CD4-positive, alpha-beta T cell treated with Interleukin-10 for 1 hour (primary cell): ENCODE measurements around the gene TOPBP1.

Experiments used
- DNase-seq: peaks from one replicate; pipeline ENCODE4 v3.0.0-alpha.2; 2020

The TOPBP1 gene

DNA sequence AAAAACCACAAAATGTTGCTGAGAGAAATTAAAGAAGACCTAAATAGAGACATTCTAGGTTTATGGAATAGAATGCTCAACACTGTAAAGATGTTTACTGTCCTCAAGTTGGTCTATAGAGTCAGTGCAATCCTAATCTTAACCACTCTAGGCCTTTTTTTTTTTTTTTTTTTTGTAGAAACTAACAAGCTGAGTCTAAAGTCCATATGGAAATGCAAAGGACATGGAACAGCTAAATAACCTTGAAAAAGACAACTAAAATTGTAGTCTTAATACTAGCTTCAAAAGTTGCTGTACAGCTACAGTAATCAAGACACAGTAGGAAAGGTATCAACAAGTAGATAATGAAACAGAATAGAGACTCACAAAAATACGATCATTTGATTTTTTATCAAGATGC is 55.4 kb downstream of the TOPBP1 start:
- DNase-seq, result no peak

DNA sequence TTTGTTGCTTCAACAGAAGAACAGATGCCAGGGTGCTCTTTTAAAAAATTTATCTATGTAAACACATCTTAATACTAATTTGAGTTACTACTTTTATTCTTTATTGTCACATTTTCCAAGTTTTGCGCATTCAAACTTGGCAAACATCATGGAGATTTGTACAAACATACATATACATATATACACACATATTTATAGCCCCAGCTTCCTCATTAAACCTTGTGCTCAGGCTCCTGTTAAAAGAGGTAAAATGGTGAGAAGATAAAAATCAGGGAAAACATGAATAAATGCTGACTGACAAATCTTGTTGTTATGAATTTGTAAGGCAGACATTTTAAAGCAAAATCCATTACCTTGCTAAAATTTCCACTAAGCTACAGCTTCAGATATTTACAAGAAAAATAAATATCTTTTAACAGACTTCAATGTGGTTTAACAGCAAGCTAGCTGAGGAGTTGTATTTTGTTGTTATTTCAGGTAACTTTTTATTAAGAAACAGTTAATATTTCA is 61.1 kb downstream of the TOPBP1 start:
- no peak for DNase-seq

DNA sequence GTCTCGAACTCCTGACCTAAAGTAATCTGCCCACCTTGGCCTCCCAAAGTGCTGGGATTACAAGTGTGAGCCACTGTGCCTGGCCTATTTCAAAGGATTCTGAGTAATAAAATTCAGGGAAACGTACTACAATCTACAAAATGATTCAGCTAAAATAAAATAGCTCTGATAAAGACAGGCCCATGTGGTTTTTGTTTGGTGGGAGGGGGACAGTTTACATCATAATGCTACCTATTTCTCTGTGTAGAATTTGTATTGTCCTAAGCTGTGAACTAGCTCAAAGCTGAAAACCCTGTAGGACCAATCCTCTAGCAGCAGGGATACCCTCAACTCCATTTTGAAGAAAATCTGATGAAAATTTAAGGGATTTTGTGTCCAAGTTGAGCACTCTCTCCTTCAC is 62.5 kb downstream of the TOPBP1 start:
- no peak for DNase-seq

- no peak for DNase-seq
Measured at GRCh38 chr3:133598405-133598804, 63.3 kb downstream of the TOPBP1 start.

DNA sequence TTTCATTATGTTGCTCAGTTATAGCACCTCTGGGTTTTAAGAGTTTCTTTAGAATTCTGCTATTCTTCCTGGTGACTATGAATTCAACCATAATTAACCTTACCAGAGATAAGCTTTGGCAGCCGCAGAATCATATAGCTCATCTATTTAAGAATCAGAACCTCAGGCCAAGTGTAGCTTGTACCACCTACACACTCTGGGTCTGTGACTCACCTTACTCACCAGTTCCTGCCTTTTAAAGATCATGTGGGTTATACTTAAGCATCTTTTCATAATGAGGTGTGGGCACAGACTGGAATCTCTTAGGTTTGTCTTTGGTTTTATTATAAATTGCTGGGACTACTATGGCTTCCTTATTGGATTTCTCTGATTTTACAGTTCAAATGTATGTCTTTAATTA is 66.4 kb downstream of the TOPBP1 start:
- no peak for DNase-seq

DNA sequence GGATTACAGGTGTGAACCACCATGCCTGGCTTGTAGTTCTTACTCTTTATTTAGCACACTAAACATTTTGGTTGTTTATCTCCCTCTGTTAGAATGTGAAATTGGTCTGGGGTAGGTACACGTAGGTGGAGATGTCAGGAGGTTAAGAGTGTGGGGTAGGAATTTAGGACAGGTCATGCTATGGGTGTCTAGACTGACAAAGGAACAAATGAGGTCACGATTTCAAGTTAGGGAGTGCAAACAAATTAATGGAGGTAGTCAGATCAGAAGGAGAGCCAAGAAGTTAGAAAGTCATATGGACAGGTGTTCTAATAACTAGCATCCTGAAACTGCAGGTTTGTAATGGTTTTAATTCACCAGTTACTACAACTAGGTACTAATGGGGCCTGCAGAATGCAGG is 68.5 kb downstream of the TOPBP1 start:
- DNase-seq, result no peak

DNA sequence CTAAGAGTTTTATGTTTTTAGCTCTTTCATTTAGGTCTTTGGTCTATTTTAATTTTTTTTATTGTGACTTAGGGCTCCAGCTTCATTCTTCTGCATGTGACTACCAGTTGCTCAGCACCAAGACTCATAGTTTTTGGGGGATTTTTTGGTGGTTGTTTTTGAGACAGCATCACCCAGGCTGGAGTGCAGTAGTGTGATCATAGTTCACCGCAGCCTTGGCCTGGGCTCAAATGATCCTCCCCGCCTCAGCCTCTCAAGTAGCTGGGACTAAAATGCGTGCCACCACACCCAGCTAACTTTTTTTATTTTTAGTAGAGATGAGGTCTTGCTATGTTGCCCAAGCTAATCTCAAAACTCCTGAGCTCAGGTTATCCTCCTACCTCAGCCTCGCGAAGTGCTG is 68.9 kb downstream of the TOPBP1 start:
- DNase-seq, result peak; percentile 24

DNA sequence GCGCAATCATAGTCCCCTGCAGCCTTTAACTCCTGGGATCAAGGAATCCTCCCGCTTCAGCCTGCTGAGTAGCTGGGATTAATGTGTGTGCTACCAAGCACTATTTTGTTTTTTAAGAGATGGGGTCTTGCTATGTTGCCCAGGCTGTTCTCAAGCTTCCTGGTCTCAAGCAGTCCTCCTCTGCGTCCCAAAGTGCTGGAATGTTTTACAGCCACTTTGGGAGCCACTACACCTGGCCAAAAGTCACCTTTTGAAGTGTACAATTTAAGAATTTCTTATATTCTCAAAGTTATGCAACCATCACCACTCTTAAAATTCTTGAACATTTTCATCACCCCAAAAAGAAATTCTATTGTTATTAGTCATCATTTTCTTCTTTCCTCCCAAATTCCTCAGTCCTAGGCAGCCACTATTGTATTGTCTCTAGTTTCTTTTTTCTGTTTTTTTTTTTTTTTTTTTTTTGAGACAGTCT is 70.4 kb downstream of the TOPBP1 start:
- DNase-seq, result no peak

DNA sequence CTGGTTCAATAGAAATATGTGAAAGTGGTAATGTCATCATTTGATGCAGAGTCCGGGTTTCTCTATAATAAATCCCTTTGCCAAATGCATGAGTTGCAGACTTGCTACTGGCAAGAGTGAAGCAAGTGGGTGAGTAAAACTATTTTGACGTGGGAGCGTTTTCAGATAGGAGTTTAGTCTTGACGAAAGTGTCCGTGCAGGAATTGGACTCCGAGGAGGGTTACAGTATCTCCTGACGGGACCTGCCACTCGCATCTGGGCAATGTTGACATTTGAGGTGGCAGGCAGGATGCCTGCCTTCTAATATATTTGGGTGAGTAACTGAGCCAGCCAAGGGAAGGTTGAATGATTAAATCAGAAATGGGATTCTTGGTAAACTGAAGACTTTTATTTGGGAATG is 72.2 kb downstream of the TOPBP1 start:
- DNase-seq, result no peak

DNA sequence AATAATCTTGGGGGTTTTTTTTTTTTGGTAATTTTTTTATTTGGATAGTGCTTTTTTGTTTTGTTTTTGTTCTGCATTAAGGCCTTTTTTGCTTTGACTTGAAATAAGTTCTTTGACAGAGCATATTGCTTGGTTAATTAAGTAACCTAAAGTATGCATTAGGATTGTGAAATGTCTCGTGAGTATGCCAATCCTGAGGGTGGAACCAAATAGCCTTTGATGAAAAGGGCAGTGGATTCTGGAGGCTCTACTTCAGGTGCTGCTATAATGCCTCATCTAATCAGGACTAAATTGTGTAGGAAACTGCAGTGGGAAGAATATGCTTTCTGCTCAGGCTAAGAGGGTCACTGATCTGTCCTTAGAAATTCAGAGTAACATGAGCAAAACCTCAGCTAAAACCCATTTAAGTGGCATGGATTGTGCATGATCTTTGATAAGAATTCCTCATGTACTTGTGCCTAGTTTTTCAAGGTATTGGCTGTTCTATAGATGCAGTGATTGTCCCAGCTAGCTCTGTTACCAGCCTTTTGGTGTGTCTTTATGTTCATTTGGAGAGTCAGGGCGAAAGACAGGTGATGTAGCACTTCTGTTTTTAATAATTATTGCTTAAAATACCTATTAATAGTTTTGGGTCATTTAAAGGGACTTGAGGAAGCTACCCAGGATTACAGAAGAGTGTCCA is 72.8 kb downstream of the TOPBP1 start:
- no peak for DNase-seq

DNA sequence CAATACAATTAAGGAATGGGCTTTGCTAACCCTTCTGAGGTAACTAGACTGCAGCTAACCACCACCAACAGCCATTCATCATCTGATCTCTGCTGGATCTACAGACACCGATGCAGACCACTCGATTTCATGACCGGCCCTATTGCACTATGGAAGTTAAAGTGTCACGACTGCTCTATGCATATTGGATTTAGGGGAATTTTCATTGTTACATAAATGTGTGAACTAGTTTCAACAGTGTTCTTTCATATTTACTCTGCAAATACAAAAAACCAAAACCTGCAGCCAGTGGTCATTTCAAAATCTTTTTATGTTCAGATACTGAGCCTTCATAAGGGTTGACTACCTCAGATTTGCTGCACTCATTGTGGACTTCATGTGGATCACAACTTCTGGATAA is 73.7 kb downstream of the TOPBP1 start:
- DNase-seq, result no peak

DNA sequence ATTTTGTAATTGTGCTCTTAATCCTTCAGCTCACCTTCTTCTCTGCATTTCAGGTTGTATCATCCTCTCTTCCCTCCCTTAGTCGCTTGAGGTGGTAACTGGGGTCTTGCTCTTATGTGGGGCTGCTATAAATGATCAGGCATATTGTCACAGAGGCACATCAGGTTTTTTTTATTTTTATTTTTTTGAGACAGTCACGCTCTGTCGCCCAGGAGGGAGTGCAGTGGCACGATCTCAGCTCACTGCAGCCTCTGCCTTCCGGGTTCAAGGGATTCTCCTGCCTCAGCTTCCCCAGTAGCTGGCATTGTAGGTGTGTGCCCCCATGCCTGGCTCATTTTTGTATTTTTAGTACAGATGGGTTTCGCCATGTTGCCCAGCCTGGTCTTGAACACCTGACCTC is 78.3 kb downstream of the TOPBP1 start:
- DNase-seq, result no peak

GRCh38 chr3:133578548-133579191 is 83.1 kb downstream of the TOPBP1 start:
- peak; percentile 32 for DNase-seq

DNA sequence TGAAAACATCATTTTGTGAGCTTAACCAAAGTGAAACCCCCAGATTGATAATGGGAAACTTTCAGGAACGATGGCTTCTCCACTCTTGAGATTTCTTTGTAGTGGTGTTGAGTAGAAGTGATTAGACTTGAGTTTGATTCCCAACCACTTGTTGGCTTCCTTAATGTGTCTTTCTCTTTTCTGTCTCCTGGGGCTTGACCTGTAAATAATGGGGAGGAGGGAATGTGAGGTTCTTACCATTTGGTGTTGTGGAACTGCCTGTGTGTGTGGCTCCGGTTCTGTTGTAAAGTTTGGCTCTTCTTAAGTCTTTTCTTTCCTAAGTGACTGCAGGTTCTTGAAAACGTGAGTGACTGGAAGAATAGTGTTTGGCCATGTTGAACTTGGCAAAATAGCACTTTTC is 85.6 kb downstream of the TOPBP1 start:
- no peak for DNase-seq

- peak; percentile 20 for DNase-seq
Measured at GRCh38 chr3:133575086-133575485, 86.7 kb downstream of the TOPBP1 start.

DNA sequence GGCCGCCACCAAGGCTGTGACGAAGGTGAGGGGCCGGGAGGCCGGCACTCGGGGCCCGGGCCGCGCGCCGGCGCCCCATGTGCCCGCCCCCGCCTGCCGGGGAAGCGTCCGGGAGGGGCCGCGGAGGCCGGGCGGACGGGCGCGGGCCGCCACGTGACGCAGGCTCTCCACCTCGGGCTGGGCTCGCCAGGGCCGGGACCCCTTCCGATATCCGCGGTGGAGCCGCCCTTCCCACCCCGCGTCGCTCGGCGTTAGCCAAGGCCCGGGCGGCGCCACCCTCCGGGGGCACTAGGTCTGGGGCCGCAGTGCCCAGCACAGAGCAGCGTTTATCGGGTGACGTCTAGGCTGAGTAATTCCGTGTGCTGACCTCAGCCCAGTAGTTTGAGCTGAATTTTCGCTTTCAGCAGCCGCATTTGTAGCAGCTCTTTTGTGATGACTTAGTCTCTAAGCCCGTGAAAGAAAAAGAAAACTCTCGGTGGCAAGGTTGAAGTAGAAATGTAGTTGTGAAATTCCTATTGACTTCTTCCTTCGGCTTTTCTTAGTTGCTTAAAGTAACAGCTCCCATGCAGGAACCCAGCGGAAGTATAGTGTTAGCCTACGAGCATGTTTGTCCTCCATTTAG is 87.4 kb downstream of the TOPBP1 start:
- peak; percentile 76 for DNase-seq

DNA sequence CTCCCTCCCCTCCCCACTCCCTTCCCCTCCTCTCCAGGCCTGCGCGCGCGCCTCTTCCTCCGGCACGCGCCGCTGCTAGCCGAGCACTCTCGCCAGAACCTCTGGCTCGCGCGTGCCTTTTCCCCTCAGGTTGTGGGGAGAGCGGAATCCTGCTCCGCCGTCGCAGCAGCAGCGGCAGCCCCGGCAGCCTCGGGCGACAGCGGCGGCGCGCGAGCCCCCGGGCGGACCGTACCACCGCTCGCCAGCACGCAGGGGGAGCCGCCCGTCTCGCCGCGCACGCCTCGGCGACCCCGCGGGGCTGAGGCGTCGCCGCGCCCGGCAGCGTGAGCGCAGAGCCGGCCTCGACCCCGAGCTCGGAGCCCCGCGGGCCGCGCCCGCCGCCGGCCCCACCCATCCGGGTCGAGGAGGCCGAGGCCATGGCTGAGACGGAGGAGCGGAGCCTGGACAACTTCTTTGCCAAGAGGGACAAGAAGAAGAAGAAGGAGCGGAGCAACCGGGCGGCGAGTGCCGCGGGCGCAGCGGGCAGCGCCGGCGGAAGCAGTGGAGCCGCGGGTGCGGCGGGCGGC is 88.0 kb downstream of the TOPBP1 start, which contains the start of gene CDV3:
Gene CDV3, plus strand, starts transcription at position 58 of the 566 bp plus-strand sequence. Its CDS starts 359 bp downstream, at position 417.
- DNase-seq, result no peak

DNA sequence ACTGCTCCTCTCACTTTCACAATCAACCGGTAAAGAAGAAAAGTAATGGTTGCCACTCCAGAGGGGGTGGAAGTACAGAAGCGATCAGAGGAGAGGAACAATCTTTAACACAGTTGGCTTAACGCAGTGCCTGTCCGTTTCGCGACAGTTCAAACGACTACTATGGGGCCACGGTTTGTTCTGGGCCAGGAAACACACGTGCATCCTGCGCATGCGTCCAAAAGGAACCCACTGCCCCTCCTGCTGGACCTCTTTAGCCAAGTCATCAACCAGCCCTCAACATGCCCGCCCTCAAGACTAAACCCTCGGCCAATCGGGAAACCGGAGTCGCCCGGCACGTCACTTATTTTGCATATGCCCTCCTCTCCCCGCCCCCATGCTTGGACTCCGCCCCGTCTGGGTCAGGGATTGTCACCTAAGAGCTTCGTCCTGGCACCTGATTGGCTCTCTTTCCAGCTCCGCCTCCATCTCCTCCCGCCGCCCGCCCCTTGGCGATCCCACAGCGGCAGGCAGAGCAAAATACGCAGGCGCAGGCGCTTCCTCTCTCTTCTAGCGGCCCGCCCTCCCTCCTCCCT is 88.6 kb downstream of the TOPBP1 start:
- peak; percentile 100 for DNase-seq

DNA sequence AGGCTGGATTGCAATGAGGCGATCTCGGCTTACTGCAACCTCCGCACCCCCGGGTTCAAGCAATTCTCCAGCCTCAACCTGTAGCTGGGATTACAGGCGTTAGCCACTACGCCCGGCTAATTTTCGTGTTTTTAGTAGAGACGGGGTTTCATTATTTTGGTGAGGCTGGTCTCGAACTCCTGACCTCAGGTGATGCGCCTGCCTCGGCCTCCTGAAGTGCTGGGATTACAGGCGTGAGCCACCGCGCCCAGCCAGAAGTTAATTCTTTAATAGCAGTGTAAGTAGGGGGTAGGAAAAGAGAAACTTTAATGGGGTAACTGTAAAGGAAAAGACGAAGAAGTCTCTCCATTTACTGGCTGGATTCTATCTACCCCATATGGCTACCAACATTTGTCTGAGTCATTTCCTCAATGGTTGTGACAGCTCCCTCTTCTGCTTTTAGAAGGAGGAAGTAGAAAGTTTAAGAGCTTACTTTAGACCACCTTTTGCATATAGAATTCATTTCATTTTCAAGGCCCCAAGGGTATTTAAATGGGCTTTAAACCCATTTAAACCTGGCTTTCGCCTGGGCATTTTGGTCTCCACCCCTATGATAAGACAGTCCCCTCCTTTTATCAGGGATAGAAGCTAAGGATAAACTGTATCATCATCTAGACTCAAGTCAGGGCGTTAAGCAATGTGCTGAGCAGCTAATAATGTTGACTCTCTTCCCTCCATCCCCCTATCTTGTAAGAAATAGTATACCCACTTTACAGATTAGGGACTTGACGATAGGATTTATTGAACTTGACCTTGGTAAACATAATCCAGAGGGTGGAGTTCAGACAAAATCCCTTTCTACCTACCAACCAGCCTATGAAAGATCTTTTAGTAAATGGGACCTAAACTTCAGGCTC is 89.3 kb downstream of the TOPBP1 start:
- DNase-seq, result peak; percentile 52

- no peak for DNase-seq
Measured at GRCh38 chr3:133570937-133571320, 90.8 kb downstream of the TOPBP1 start.

DNA sequence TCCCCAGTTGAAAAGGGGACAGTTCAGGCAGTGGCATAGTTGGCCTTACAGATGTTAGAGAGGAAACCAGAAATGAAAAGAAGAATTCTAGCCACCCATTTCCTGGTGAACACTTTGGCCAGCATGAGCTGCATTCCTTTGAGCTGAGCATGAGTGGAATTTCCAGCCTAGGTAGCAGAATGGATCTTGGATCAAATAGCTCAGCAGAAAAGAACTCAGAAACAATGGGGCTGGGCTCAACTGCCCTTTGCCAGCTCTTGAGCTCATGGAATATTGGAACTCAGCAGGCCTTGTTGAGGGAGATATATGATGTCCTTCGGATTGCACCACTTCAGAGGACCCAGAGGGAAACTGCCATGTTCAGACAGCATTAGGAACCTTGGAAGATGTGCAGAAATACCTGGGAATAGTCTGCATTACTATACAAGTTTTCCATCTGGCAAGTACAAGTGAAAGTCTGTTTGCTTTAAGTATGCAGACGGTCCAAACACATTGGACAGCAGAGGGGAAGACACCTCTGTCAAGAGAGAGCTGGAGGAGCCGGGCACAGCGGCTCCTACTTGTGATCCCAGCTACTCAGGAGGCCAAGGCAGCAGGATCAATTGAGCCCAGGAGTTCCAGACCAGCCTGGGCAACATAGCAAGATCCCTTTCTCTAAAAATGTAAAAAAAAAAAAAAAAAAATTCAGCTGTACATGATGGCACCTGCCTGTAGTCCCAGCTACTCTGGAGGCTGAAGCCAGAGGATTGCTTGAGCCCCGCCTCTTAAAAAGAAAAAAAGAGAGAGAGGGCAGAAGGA is 91.4 kb downstream of the TOPBP1 start:
- no peak for DNase-seq
